ENCODE measurements around the gene RNF186. TPM values are rescaled to one million over a fixed set of nuclear protein-coding genes. Genes with fewer than 3 reads are reported as not detected.

The RNF186 gene
- total RNA-seq, 2 donors from 2014 or later = not detected

Other genes with a start within 250 kb of the RNF186 start
- 10 to 100 TPM; 32.0 to 32.3 TPM for gene NBL1, start 171.0 kb downstream of the RNF186 start, total RNA-seq
- under 1 TPM; 0.16 to 0.17 TPM for gene HTR6, start 150.4 kb downstream of the RNF186 start, total RNA-seq
- 10 to 100 TPM; 18.6 TPM for gene TMCO4, start 15.4 kb downstream of the RNF186 start, total RNA-seq
- 10 to 100 TPM; 14.1 to 16.9 TPM for gene OTUD3, start 67.1 kb upstream of the RNF186 start, total RNA-seq
- gene PLA2G2E, start 108.3 kb upstream of the RNF186 start, total RNA-seq = not detected
- gene PLA2G2A, start 164.3 kb upstream of the RNF186 start, total RNA-seq = not detected

All from T-helper 17 cell (primary cell).